ENCODE results near the gene TSSK6.
A peak's percentile ranks its signal among the peaks of the same experiment; 100 is the strongest.

TSSK6 gene

DNA sequence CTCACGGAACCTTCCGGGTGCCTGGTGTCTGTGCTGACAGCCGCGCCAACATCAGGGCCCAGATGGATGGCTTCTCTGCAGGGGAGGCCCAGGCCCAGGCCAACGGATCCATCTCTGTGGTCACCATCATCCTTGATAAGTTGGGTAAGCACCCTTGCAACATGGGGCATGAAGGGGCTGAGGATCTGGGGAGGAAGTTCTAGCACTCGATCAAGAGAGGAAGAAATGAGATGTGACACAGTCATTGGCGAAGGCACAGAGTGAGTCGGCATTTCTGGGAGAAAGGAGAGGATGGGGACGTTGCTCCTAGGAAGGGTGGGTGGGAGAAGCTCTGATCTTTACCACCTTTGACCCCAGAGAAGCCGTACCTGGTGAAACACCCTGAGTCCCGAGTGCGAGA is 27.2 kb upstream of the TSSK6 start:
- DNase-seq (ENCODE audit: low read depth in 1 of 2, low spot score in 1 of 2), result no peak
- TF ChIP-seq JUND (IDR thresholded peaks at IDR 0.05; ENCODE audit: low read depth), result no peak
- in situ Hi-C loops (cut with HindIII; ENCODE audit: low pct_unique_long_range_greater_than_20kb, low sequenced_read_pairs), result no loop called here

DNA sequence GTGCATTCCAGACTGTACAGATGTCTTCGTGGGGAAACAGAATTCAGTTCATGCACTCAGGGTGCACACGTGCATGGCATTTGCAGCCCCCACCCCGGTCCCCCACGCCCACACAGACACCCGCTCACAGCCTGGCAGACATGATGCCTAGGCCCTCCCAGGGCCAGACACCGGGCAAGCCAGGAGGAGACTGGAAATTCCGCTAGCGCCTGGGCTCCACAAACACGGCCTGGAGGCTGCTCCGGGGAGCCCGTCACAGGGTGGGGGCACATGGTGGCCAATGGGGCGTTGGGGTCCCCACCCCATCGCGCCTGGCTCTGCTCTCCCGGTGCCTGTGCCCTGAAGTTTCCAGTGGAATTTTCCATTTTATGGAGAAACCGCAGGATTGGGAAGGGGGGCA is 26.3 kb upstream of the TSSK6 start:
- no peak for TF ChIP-seq JUND (IDR thresholded peaks at IDR 0.05; ENCODE audit: low read depth)
- no peak for DNase-seq (ENCODE audit: low read depth in 1 of 2, low spot score in 1 of 2)
- in situ Hi-C loops (cut with HindIII; ENCODE audit: low pct_unique_long_range_greater_than_20kb, low sequenced_read_pairs), result no loop called here

DNA sequence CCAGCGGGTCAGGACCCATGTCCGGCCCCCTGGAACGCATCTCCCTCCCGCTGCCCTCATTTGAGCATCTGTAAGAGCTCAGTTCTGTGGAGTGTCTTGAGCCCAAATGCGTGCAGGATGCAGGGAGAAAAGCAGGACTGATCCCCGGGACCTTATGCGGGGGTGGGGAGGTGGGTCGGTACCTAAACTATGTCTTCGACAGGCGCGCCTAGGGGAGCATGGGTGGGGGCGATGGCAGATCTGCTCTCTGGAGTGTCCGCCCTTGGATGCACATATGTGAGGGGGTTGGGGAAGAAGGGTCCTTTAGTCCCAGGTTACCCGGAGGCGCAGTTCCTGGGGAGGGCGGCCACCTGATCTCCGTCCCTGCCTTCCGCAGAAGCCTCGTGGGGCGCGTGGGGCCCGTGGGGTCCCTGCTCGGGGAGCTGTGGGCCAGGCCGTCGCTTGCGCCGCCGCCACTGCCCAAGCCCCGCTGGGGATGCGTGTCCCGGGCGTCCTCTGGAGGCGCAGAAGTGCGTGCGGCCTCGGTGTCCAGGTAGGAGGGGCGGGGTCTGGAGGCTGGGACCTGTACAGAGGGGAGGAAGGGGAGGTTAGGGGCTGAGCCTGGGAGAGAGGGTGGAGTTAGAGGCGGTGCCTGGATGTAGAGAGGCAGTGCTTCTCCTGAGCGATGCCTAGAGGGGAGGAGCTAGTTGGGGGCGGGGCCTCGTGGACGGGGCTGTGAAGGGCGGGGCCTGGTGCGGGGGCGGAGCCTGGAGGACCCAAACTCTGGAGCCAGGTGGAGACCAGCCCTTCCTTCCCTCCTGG is 25.6 kb upstream of the TSSK6 start:
- DNase-seq (ENCODE audit: low read depth in 1 of 2, low spot score in 1 of 2), result peak in 1 of 2 experiments; percentile 73
- in situ Hi-C loops (cut with HindIII; ENCODE audit: low pct_unique_long_range_greater_than_20kb, low sequenced_read_pairs), result no loop called here
- TF ChIP-seq JUND (IDR thresholded peaks at IDR 0.05; ENCODE audit: low read depth), result no peak

- no peak for TF ChIP-seq JUND (IDR thresholded peaks at IDR 0.05; ENCODE audit: low read depth)
- peak in 1 of 2 experiments; percentile 58 for DNase-seq (ENCODE audit: low read depth in 1 of 2, low spot score in 1 of 2)
- in situ Hi-C loops (cut with HindIII; ENCODE audit: low pct_unique_long_range_greater_than_20kb, low sequenced_read_pairs), result no loop called here
Observed at GRCh38 chr19:19540064-19540714, 24.8 kb upstream of the TSSK6 start.

DNA sequence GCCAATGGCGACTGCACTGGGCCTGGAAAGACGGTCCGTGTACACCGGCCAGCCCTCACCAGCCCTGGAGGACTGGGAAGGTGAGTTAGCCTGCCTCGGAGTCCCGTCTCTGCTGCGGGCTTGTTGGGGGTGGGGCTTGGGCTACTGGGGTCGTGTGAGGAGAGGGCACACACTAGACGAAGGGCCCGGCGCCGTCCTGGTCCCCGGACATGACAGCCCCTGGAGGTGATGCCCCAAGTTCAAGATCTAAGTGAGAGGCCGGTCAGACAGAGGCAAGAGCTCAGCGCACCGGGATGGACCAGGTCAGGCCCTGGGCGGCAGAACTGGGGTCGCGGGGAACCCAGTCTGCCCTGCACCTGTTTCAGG is 24.3 kb upstream of the TSSK6 start:
- DNase-seq (ENCODE audit: low read depth in 1 of 2, low spot score in 1 of 2), result no peak
- TF ChIP-seq JUND (IDR thresholded peaks at IDR 0.05; ENCODE audit: low read depth), result no peak
- in situ Hi-C loops (cut with HindIII; ENCODE audit: low pct_unique_long_range_greater_than_20kb, low sequenced_read_pairs), result no loop called here

- TF ChIP-seq JUND (IDR thresholded peaks at IDR 0.05; ENCODE audit: low read depth), result no peak
- DNase-seq (ENCODE audit: low read depth in 1 of 2, low spot score in 1 of 2), result no peak
- in situ Hi-C loops (cut with HindIII; ENCODE audit: low pct_unique_long_range_greater_than_20kb, low sequenced_read_pairs), result no loop called here
Observed at GRCh38 chr19:19538785-19539166, 23.4 kb upstream of the TSSK6 start.

GRCh38 chr19:19538061-19538784 is 22.9 kb upstream of the TSSK6 start, which contains the start of gene CILP2:
CILP2 (plus strand) TSS chr19:19538265; CDS start chr19:19538350, 85 bp downstream.
- in situ Hi-C loops (cut with HindIII; ENCODE audit: low pct_unique_long_range_greater_than_20kb, low sequenced_read_pairs), result no loop called here
- peak in 1 of 2 experiments; percentile 42 for DNase-seq (ENCODE audit: low read depth in 1 of 2, low spot score in 1 of 2)
- TF ChIP-seq JUND (IDR thresholded peaks at IDR 0.05; ENCODE audit: low read depth), result no peak

DNA sequence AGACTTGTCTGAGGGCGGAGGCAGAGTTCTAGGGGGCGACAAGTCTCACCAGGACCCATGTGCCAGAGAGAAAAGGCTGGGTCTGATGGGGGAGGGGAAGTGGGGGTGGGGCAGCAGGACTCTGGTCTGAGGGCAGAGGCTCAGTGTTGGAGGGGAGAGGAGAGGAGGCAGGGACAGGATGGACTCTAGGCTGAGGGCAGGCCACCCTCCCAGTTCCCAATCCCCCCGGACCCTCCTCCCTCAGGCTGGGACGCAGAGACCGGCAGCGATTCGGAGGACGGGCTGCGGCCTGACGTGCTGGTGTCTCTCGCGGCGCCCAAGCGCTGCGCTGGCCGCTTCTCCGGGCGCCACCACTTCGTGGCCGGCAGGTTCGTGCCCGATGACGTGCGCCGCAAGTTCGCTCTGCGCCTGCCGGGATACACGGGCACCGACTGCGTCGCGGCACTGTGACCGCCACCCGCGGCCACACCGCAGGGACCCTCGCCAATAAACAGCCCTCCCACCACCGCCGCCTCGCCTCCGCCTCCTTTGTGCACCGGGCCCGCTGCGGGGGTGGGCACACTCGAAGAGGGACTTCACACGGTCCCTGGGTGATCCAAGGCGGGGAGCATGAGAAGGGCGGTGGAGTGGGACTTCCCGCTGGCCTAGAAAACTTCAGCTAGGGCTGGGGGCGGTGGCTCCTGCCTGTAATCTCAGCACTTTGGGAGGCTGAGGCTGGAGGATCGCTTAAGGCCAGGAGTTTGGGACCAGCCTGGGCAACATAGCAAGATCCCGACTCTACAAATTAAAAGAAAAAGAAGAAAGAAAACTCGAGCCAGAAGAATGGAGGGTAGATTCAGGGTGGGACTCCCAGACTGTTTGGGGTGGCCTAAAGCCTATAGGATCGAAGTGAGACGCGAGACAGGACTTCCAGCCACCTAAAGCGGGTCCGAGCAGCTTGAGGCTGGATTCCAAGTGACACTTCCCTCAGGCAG is 22.0 kb upstream of the TSSK6 start:
- in situ Hi-C loops (cut with HindIII; ENCODE audit: low pct_unique_long_range_greater_than_20kb, low sequenced_read_pairs), result no loop called here
- TF ChIP-seq JUND (IDR thresholded peaks at IDR 0.05; ENCODE audit: low read depth), result no peak
- DNase-seq (ENCODE audit: low read depth in 1 of 2, low spot score in 1 of 2), result no peak

DNA sequence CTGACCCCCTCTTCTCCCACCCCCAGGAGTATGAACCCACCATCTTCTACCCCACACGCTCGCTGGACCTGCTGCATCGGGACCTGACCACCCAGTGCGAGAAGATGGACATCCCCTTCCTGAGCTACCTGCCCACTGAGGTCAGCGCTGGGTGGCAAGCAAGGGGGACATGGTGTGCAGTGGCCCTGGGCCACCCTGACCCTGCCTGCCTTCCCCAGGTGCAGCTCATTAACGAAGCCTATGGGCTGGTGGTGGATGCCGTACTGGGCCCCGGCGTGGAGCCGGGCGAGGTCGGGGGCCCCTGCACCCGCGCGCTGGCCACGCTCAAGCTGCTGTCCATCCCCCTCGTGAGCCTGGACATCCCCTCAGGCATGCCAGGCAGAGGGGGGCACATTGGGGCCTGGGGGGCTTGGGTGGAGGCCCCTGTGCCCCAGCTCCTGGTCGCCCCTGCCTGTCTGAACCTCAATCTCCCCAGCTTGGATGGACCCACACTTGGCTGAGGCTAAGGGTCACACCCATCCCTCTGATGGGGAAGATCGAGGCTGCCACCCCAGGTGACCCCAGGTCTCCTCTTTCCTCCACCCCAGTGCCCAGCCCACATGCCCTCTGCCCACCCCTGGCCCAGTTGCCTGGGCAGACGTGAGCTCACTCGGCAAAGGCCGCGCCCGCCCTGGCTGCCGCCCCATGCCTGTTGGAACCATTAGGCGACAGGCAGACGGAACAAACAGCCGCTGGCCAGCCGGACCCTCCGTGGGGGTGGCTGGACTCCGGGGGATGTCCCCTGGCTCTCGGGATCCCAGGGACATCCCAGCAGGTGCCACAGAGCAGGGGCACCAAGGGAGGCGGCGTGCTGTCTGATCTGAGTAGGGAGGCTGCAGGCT is 20.2 kb upstream of the TSSK6 start:
- DNase-seq (ENCODE audit: low read depth in 1 of 2, low spot score in 1 of 2), result no peak
- no peak for TF ChIP-seq JUND (IDR thresholded peaks at IDR 0.05; ENCODE audit: low read depth)
- in situ Hi-C loops (cut with HindIII; ENCODE audit: low pct_unique_long_range_greater_than_20kb, low sequenced_read_pairs), result no loop called here

DNA sequence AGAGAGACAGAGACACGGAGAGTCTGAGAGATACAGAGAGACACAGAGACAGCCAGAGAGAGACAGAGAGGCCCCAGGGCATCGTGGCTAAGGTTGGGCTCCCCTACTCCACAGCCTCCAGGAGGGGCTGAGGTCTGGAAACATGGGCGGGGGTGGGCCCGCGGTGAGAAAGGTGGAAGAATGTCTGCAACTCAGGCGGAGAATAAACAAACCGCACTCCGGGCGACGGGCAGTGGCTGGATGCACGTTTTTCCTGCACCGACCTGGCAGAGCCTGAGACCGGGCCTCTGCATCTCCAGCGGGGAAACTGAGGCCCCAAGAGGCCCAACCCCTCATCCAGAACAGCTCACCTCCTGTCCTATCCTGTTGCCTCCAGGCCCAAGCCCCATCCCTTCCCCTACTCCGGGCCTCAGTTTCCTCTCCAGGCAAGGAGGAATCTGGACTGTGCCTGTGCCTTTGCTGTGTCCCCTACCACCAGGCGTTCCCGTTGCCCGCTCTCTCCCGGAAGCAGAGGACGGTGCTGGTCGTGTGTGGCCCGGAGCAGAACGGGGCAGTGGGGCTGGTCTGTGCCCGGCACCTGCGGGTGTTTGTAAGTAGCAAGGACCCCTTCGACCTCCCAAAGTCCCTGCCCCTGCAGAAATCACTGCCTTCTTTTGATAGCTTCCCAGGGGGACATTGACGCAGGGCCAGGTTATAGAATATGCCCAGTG is 19.4 kb upstream of the TSSK6 start:
- no peak for DNase-seq (ENCODE audit: low read depth in 1 of 2, low spot score in 1 of 2)
- no peak for TF ChIP-seq JUND (IDR thresholded peaks at IDR 0.05; ENCODE audit: low read depth)
- in situ Hi-C loops (cut with HindIII; ENCODE audit: low pct_unique_long_range_greater_than_20kb, low sequenced_read_pairs), result no loop called here

DNA sequence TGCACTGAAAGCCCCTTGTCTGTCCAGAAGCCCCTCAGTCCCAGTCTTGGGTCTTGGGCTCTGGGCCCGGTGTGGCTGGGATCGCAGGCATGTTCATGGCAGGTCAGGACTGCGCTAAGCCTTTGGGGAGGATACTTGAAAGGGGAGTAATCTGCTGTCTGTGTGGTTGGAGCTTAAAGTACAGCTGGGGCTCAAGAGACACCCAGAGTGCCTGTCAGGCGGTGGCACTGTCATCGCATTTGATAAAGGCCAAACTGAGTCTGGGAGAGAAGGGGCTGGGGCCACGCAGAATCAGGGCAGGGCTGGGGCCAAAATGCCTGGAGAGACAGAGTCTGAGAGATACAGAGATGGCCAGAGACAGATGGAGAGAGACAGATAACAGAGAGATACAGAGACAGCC is 18.5 kb upstream of the TSSK6 start:
- in situ Hi-C loops (cut with HindIII; ENCODE audit: low pct_unique_long_range_greater_than_20kb, low sequenced_read_pairs), result no loop called here
- TF ChIP-seq JUND (IDR thresholded peaks at IDR 0.05; ENCODE audit: low read depth), result no peak
- no peak for DNase-seq (ENCODE audit: low read depth in 1 of 2, low spot score in 1 of 2)

Measured in T47D (cell line).